LNCaP clone FGC (cell line): ENCODE data around the gene EMD.
"Not testable (repeated sequence)": the region's sequence is repeated elsewhere in the genome, so short reads cannot be mapped to it uniquely, and the experiment has no call there.

Source experiments
- DNase-seq: peaks from one replicate; pipeline ENCODE4 v3.0.0-alpha.2; 2011; ENCODE audit warnings: low read depth
- H3K4me3 ChIP-seq: 2 replicates; pipeline ENCODE4 v1.5.1; 2011; ENCODE audit warnings: mild to moderate bottlenecking, low read depth, low read length, control low read depth
- TF ChIP-seq, protein P1 (sequence below): IDR thresholded peaks from 2 replicates; pipeline ENCODE4 v1.5.1; 2012; ENCODE audit warnings: mild to moderate bottlenecking; ENCODE audit not compliant: control insufficient read depth, insufficient read depth; ENCODE audit errors: extremely low read depth

Gene EMD

DNA sequence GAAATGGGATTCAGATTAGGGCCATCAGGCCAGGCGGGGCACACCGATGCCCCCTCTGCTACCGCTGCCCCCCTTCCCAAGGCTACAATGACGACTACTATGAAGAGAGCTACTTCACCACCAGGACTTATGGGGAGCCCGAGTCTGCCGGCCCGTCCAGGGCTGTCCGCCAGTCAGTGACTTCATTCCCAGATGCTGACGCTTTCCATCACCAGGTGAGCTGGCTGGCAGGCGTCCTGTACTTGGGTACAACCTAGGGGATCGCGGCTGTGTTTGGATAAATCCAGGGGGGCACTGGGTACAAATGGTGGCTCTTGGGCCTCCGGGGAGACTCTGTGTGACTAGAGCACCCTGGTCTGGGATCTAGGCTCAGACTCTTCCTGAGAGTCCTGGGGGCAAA, 1.1 kb downstream of the EMD start:
- DNase-seq: no peak
- TF ChIP-seq, protein P1, sequence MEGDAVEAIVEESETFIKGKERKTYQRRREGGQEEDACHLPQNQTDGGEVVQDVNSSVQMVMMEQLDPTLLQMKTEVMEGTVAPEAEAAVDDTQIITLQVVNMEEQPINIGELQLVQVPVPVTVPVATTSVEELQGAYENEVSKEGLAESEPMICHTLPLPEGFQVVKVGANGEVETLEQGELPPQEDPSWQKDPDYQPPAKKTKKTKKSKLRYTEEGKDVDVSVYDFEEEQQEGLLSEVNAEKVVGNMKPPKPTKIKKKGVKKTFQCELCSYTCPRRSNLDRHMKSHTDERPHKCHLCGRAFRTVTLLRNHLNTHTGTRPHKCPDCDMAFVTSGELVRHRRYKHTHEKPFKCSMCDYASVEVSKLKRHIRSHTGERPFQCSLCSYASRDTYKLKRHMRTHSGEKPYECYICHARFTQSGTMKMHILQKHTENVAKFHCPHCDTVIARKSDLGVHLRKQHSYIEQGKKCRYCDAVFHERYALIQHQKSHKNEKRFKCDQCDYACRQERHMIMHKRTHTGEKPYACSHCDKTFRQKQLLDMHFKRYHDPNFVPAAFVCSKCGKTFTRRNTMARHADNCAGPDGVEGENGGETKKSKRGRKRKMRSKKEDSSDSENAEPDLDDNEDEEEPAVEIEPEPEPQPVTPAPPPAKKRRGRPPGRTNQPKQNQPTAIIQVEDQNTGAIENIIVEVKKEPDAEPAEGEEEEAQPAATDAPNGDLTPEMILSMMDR: no peak
- H3K4me3 ChIP-seq: peak overlapping the region; percentile 83

- TF ChIP-seq, protein P1: no peak
- H3K4me3 ChIP-seq: peak overlapping the region; percentile 83
- DNase-seq: no peak
These were observed 1.7 kb downstream of the EMD start for GRCh38 chrX:154380787-154381186.

- DNase-seq: no peak
- no peak overlapping the region for H3K4me3 ChIP-seq
- TF ChIP-seq, protein P1: no peak
These were observed 2.2 kb downstream of the EMD start for GRCh38 chrX:154381271-154381670.

DNA sequence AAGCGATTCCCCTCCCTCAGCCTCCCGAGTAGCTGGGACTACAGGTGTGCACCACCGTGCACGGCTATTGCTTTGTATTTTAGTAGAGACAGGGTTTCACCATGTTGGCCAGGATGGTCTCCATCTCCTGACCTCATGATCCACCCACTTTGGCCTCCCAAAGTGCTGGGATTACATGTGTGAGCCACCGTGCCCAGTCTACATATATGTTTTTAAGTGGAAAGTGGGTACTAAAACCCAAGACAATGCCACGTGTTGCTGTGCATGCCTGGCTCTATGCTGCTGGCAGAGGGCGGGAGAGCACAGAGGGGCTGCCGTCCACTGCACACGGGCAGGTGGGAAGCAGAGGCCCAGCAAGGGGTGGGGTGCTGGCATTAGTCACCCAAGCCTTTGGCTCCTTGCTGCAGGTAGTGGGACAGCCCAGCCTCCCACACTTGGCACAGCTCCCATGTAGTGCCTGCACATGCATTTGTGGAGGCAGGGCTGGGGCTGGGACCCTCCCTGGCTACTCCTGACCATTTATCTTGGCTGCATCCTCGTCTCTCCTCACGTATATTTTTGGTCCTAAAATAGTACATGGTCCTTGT, 3.5 kb downstream of the EMD start:
- TF ChIP-seq, protein P1: no peak
- DNase-seq: no peak
- H3K4me3 ChIP-seq: no peak overlapping the region

DNA sequence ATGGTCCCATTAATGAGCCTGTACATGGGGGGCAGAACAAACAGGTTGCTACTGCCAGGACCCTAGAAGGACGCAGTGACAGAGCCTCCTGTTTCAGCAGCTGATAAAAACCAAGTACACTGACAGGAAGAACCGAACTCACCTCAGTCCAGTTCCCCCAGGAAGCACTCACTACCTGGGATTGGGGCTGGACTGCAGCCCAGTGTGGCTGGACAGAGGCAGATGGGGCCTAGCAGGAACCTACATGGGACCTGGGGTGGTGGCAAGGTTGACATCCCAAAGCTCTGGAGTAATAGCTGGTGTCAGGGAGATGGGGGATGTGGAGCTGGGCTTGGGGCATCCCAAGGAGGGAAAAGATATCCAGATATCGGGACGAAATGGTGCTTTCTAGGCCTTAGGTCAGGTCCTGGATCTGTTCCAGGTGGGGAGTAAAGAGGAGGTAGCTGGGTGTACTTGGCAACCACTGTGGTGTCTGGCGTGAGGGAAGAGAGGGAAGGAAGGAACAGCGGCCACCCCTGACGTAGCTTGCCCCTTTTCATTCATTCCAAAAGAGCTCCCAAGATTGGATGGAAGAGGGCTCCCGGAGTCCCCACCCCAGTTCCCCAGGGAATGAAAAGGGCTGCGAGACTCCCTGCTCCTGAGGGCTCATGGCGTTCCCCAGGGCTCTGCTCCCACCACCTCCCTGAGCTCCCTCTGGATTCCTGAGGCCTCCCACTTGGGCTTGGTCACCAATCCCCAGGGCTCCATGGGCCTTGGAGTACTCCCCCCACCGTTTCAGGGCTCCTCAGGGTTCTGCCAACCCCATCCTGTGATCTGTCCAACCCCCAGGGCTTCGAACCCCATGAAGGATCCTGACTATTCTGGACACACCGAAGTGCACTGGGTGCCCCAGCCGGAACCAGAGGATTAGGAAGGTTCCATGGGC, 4.5 kb downstream of the EMD start:
- no peak overlapping the region for H3K4me3 ChIP-seq
- TF ChIP-seq, protein P1: no peak
- no peak for DNase-seq

DNA sequence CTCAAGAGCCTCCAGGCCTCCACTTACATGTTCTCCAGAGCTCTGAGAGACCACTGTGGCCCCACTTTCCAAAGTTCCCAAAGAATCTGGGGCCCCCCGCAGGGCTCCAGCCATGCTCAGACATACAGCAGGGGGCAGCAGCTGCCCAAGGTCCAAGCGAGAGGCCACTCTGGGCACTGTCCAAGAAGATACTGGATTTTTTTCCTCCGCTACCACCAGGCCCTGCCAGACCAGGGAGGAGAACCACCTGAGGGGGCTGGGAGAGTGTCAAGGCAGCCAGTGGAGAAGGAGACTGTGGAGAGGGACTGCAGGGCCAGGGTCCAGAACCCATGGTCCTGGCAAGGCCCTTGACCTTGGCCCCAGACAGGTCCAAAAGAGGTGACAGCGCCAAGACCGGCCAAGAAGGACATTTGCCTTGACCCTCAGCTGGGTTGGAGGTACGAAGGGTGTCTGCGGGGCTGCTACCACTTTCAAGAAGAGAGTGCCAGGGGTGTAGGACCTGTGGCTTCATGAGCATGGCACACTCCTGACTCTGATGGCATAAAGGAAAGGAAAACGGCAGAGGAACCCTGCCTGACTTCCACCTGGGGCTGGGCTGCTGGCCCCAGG, 5.3 kb downstream of the EMD start:
- TF ChIP-seq, protein P1: 0 out of 2 replicates have a peak, but pooled peaks have one; percentile 13
- DNase-seq: no peak
- H3K4me3 ChIP-seq: no peak overlapping the region

DNA sequence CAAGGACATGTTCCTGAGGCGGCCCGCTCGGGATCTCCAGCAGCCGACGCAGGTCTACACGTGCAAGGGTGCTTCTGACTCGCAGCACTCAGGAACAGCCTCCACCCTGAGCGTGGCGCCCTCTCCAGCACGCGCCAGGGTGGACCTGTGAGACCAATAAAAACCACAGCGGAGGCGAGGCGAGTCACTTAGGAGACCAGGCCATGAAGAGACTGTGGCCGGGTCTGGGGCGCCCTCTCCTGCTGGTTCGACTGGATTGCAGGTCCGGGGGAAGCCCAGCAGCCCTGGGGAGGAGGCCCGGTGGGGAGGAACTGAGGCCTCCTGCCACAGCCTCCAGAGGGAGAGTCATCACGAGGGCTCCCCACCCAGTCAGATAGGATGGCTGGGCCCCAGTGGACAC, 9.0 kb downstream of the EMD start:
- not testable (repeated sequence) for H3K4me3 ChIP-seq, DNase-seq

- not testable (repeated sequence) for H3K4me3 ChIP-seq, DNase-seq
These were observed 9.6 kb downstream of the EMD start for GRCh38 chrX:154388649-154389048.

DNA sequence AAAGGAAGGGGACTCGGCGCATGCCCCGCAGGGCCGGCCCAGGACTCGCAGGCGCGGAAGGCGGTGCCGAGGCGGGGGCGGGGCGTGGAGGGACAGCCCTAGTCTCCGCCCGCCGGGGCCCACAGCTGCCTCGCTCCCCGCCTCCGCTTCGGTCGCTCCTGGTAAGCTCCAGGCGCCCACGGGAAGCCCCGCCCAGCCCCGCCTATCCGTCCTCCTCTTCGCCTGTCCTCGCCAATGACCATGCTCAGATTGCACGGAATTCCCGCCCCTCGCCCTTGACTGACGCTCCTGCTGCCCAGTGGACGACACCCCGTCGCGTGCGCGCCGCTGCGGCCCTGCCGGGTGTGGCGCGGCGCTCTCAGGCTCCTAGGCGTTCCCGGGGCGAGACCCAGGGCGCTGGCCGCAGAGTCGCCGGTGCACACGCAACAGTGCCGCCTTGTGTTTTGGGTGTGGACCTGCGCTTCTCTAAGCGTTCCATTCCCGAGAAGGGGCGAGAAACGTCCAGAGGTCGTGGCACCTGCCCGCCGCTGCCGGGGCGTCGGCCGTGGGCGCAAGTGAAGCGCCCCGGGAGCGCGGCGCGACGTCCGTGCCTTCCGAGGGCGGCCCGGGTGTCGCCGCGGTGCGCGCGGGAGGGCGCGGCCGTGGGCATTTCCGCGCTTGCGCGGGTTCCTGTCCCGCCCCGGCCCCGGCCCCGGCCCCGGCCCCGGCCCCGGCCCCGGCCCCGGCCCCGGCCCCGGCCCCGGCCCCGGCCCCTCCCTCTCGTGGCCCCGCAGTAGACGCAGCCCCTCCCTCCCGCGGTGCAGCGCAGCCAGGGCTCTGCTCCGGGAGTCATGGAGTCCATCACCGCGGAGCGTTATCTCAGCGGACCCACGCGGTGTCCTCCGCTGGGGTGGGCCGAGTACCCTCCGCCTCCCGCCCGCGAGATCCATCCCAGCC, 11.0 kb downstream of the EMD start:
- H3K4me3 ChIP-seq, DNase-seq: not testable (repeated sequence)

DNA sequence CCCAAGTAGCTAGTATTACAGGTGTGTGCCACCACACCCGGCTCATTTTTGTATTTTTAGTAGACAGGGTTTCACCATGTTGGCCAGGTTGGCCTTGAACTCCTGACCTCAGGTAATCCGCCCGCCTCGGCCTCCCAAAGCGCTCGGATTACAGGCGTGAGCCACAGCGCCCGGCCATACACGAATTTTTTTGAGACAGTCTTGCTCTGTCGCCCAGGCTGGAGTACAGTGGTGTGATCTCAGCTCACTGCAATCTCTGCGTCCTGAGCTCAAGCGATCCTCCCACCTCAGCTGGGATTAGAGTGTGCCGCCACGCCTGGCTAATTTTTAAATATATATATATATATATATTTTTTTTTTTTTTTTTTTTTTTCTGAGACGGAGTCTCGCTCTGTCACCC, 17.3 kb downstream of the EMD start:
- H3K4me3 ChIP-seq, DNase-seq: not testable (repeated sequence)
